ENCODE results near the gene FAM217B. TPM values are rescaled to one million over a fixed set of nuclear protein-coding genes. Genes with fewer than 3 reads are reported as not detected.
"Not testable (repeated sequence)": the region's sequence is repeated elsewhere in the genome, so short reads cannot be mapped to it uniquely, and the experiment has no call there.

Gene FAM217B
- total RNA-seq, 1 donor from 2014 or later: 20.6 TPM

- no peaks in the 10 kb centered on the region for H4K20me1 ChIP-seq (ENCODE audit: insufficient read depth, low read length)
- no peak overlapping the region for H2AFZ ChIP-seq (ENCODE audit: low read depth, low read length)
- Mint-ChIP-seq H3K9me3 (ENCODE audit: unreplicated experiment) (no peaks in the 10 kb centered on the region), H3K36me3 (ENCODE audit: low read depth, unreplicated experiment) (no peaks in the 10 kb centered on the region), H3K4me3 (ENCODE audit: unreplicated experiment) (no peak overlapping the region), H3K27me3 (ENCODE audit: low read depth, unreplicated experiment) (peaks cover under 1% of the 10 kb centered on the region), H3K27ac (ENCODE audit: unreplicated experiment) (no peak overlapping the region), H3K4me1 (ENCODE audit: low read depth, unreplicated experiment) (peaks cover 14% of the 10 kb centered on the region)
- H3K4me2 ChIP-seq (ENCODE audit: low read length): no peak overlapping the region
- H3K9me3 ChIP-seq (ENCODE audit: insufficient read depth, low read depth, low read length): no peaks in the 10 kb centered on the region
- no peak overlapping the region for H3K4me3 ChIP-seq (ENCODE audit: insufficient read depth, low read depth, low read length)
- H3K27ac ChIP-seq (ENCODE audit: low read depth, low read length): no peak overlapping the region
- H3K27me3 ChIP-seq (ENCODE audit: insufficient read depth, low read length): no peaks in the 10 kb centered on the region
- H3K9ac ChIP-seq (ENCODE audit: low read length): no peak overlapping the region
- H3K79me2 ChIP-seq (ENCODE audit: insufficient read depth, low read length): no peaks in the 10 kb centered on the region
- no peaks in the 10 kb centered on the region for H3K36me3 ChIP-seq (ENCODE audit: insufficient read depth, low read length)
- no peak for TF ChIP-seq CTCF (IDR thresholded peaks at IDR 0.05; ENCODE audit: insufficient read depth, low read depth, low read length)
- no peak for TF ChIP-seq EZH2 (IDR thresholded peaks at IDR 0.05; ENCODE audit: insufficient read depth, low read length)
- FAIRE-seq (no peak), DNase-seq (ENCODE audit: low read depth) (no peak)
- no peaks in the 10 kb centered on the region for H3K4me1 ChIP-seq (ENCODE audit: insufficient read depth, low read length)
Observed at GRCh38 chr20:59949911-59950310, 9.7 kb downstream of the FAM217B start.

- H3K9me3 Mint-ChIP-seq (ENCODE audit: unreplicated experiment): no peaks in the 10 kb centered on the region
- Histone ChIP-seq H3K9ac (ENCODE audit: low read length) (no peak overlapping the region), H3K4me1 (ENCODE audit: insufficient read depth, low read length) (no peaks in the 10 kb centered on the region), H2AFZ (ENCODE audit: low read depth, low read length) (no peak overlapping the region), H4K20me1 (ENCODE audit: insufficient read depth, low read length) (no peaks in the 10 kb centered on the region), H3K27me3 (ENCODE audit: insufficient read depth, low read length) (no peaks in the 10 kb centered on the region), H3K4me3 (ENCODE audit: insufficient read depth, low read depth, low read length) (no peak overlapping the region), H3K4me2 (ENCODE audit: low read length) (no peak overlapping the region), H3K36me3 (ENCODE audit: insufficient read depth, low read length) (no peaks in the 10 kb centered on the region), H3K79me2 (ENCODE audit: insufficient read depth, low read length) (no peaks in the 10 kb centered on the region), H3K9me3 (ENCODE audit: insufficient read depth, low read depth, low read length) (no peaks in the 10 kb centered on the region), H3K27ac (ENCODE audit: low read depth, low read length) (no peak overlapping the region)
- no peak overlapping the region for H3K4me3 Mint-ChIP-seq (ENCODE audit: unreplicated experiment)
- H3K27ac Mint-ChIP-seq (ENCODE audit: unreplicated experiment): no peak overlapping the region
- H3K27me3 Mint-ChIP-seq (ENCODE audit: low read depth, unreplicated experiment): peaks cover 9% of the 10 kb centered on the region
- FAIRE-seq: no peak
- no peak for DNase-seq (ENCODE audit: low read depth)
- no peak for TF ChIP-seq EZH2 (IDR thresholded peaks at IDR 0.05; ENCODE audit: insufficient read depth, low read length)
- no peak for TF ChIP-seq CTCF (IDR thresholded peaks at IDR 0.05; ENCODE audit: insufficient read depth, low read depth, low read length)
- no peaks in the 10 kb centered on the region for H3K36me3 Mint-ChIP-seq (ENCODE audit: low read depth, unreplicated experiment)
- no peaks in the 10 kb centered on the region for H3K4me1 Mint-ChIP-seq (ENCODE audit: low read depth, unreplicated experiment)
Observed at GRCh38 chr20:59954718-59955117, 14.5 kb downstream of the FAM217B start.

- Histone ChIP-seq H3K36me3 (ENCODE audit: insufficient read depth, low read length) (no peaks in the 10 kb centered on the region), H3K27ac (ENCODE audit: low read depth, low read length) (no peak overlapping the region), H3K4me2 (ENCODE audit: low read length) (no peak overlapping the region), H3K4me1 (ENCODE audit: insufficient read depth, low read length) (no peaks in the 10 kb centered on the region), H3K4me3 (ENCODE audit: insufficient read depth, low read depth, low read length) (no peak overlapping the region), H3K27me3 (ENCODE audit: insufficient read depth, low read length) (no peaks in the 10 kb centered on the region), H3K9me3 (ENCODE audit: insufficient read depth, low read depth, low read length) (no peaks in the 10 kb centered on the region), H2AFZ (ENCODE audit: low read depth, low read length) (no peak overlapping the region), H3K79me2 (ENCODE audit: insufficient read depth, low read length) (no peaks in the 10 kb centered on the region), H4K20me1 (ENCODE audit: insufficient read depth, low read length) (no peaks in the 10 kb centered on the region), H3K9ac (ENCODE audit: low read length) (no peak overlapping the region)
- H3K4me1 Mint-ChIP-seq (ENCODE audit: low read depth, unreplicated experiment): no peaks in the 10 kb centered on the region
- no peak for DNase-seq (ENCODE audit: low read depth)
- no peak overlapping the region for H3K4me3 Mint-ChIP-seq (ENCODE audit: unreplicated experiment)
- peaks cover 10% of the 10 kb centered on the region for H3K27me3 Mint-ChIP-seq (ENCODE audit: low read depth, unreplicated experiment)
- no peaks in the 10 kb centered on the region for H3K9me3 Mint-ChIP-seq (ENCODE audit: unreplicated experiment)
- TF ChIP-seq EZH2 (IDR thresholded peaks at IDR 0.05; ENCODE audit: insufficient read depth, low read length) (no peak), CTCF (IDR thresholded peaks at IDR 0.05; ENCODE audit: insufficient read depth, low read depth, low read length) (no peak)
- FAIRE-seq: no peak
- H3K36me3 Mint-ChIP-seq (ENCODE audit: low read depth, unreplicated experiment): no peaks in the 10 kb centered on the region
- H3K27ac Mint-ChIP-seq (ENCODE audit: unreplicated experiment): no peak overlapping the region
Observed at GRCh38 chr20:59955131-59955796, 15.1 kb downstream of the FAM217B start.

- not testable (repeated sequence) for H3K9ac ChIP-seq (ENCODE audit: low read length); H3K4me3 Mint-ChIP-seq (ENCODE audit: unreplicated experiment); H3K4me3 ChIP-seq (ENCODE audit: insufficient read depth, low read depth, low read length); H2AFZ ChIP-seq (ENCODE audit: low read depth, low read length); H3K9me3 ChIP-seq (ENCODE audit: insufficient read depth, low read depth, low read length); H3K36me3 ChIP-seq (ENCODE audit: insufficient read depth, low read length); H3K79me2 ChIP-seq (ENCODE audit: insufficient read depth, low read length); H3K27me3 ChIP-seq (ENCODE audit: insufficient read depth, low read length); FAIRE-seq; H3K9me3 Mint-ChIP-seq (ENCODE audit: unreplicated experiment); H3K36me3 Mint-ChIP-seq (ENCODE audit: low read depth, unreplicated experiment); DNase-seq (ENCODE audit: low read depth); H3K27ac Mint-ChIP-seq (ENCODE audit: unreplicated experiment); H4K20me1 ChIP-seq (ENCODE audit: insufficient read depth, low read length); H3K27ac ChIP-seq (ENCODE audit: low read depth, low read length); H3K4me1 Mint-ChIP-seq (ENCODE audit: low read depth, unreplicated experiment); H3K4me1 ChIP-seq (ENCODE audit: insufficient read depth, low read length); H3K4me2 ChIP-seq (ENCODE audit: low read length)
- peaks cover 10% of the 10 kb centered on the region for H3K27me3 Mint-ChIP-seq (ENCODE audit: low read depth, unreplicated experiment)
Observed at GRCh38 chr20:59957568-59957967, 17.4 kb downstream of the FAM217B start.

Data from astrocyte (in vitro differentiated cells and primary cell).